Suprapubic skin (tissue), 4 donors: ENCODE data around the gene PLEKHD1. TPM values are rescaled to one million over a fixed set of nuclear protein-coding genes. Genes with fewer than 3 reads are reported as not detected.

Source experiments
- DNase-seq, 2 donors: peaks; one replicate each; pipeline ENCODE4 v3.0.0-alpha.2; 2019; ENCODE audit warnings: low spot score in 2 of 2
- H3K27ac ChIP-seq: fragments of 200-600 bp; sonication (generic); one replicate; pipeline ENCODE4 v1.5.1; 2019
- H3K27me3 ChIP-seq: fragments of 200-600 bp; sonication (generic); one replicate; pipeline ENCODE4 v1.5.1; 2019
- H3K36me3 ChIP-seq: fragments of 200-600 bp; sonication (generic); one replicate; pipeline ENCODE4 v1.5.1; 2019
- H3K4me1 ChIP-seq: fragments of 200-600 bp; sonication (generic); one replicate; pipeline ENCODE4 v1.5.1; 2019
- H3K4me3 ChIP-seq: fragments of 200-600 bp; sonication (generic); one replicate; pipeline ENCODE4 v1.5.1; 2019; ENCODE audit warnings: mild to moderate bottlenecking
- H3K9me3 ChIP-seq: fragments of 200-600 bp; sonication (generic); one replicate; pipeline ENCODE4 v1.5.1; 2019
- EP300 ChIP-seq: sonication (generic); formaldehyde crosslinking; IDR thresholded peaks from one replicate; pipeline ENCODE4 v1.6.1; 2017; ENCODE audit warnings: antibody characterized with exemption
- POLR2A ChIP-seq, 2 donors: fragments of 450-650 bp; IDR thresholded peaks; one replicate each; pipeline ENCODE4 v1.6.1; 2017; ENCODE audit warnings: antibody characterized with exemption in 2 of 2, mild to moderate bottlenecking in 2 of 2, moderate library complexity in 2 of 2
- POLR2AphosphoS5 ChIP-seq, 3 donors: sonication (generic); formaldehyde crosslinking; IDR thresholded peaks; one replicate each; pipeline ENCODE4 v1.6.1; 2017; ENCODE audit warnings: antibody characterized with exemption in 3 of 3
- WGBS: methylation state at CpG from one replicate; pipeline ENCODE4 v1.1.5; 2018; 5-methylcytosine and 5-hydroxymethylcytosine counted together
- total RNA-seq, 4 donors: library from RNA; depleted of rRNA; stranded (reverse); fragments of >200 nt; gene quantifications; one replicate each; pipeline ENCODE4 v1.1.0, GENCODE V29; 2016
- TF ChIP-seq, protein P1 (sequence below), 2 donors: fragments of 200-600 bp in 1 of 2; fragments of 450-650 bp in 1 of 2; sonication (generic) in 1 of 2; IDR thresholded peaks; one replicate each; pipeline ENCODE4 v1.5.1; 2016 to 2019; ENCODE audit warnings: antibody characterized with exemption in 2 of 2, mild to moderate bottlenecking in 1 of 2, moderate library complexity in 1 of 2

Gene PLEKHD1
- total RNA-seq, 4 donors from 2014 or later: 1.2 to 3.5 (median 2.3) TPM

DNA sequence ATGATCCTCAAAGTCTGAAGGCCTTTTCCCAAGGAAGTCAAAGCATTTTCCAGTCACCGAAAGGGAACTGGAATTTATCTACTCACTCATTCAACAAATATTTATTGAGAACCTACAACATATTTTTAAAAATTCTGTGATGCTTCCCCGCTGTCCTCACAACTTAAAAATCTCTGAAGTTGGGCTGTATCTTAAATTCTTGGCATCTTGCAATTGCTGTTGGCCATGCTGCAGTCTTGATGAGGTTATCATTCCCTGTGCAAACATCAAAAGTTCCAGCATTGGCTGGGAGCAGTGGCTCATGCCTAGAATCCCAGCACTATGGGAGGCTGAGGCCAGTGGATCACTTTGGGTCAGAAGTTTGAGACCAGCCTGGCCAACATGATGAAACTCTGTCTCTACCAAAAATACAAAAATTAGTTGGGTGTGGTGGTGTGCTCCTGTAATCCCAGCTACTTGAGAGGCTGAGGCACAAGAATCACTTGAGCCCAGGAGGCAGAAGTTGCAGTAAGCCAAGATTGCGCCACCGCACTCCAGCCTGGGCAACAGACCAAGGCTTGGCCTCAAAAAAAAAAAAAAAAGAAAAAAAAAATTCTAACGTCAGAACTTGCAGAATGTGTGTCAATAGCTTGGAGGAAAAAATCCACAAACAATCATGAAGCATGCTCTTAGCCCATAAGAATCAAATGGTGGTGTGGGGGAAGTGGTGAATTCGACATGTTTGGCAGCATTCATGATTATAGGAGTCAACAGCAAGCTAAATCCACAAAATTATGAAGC is 55.3 kb downstream of the PLEKHD1 start:
- no peak for DNase-seq
- no peaks in the 10 kb centered on the region for H3K27me3 ChIP-seq
- peaks cover 13% of the 10 kb centered on the region for H3K4me1 ChIP-seq
- H3K4me3 ChIP-seq: no peak overlapping the region
- no peaks in the 10 kb centered on the region for H3K36me3 ChIP-seq
- TF ChIP-seq POLR2A (IDR thresholded peaks at IDR 0.05) (no peak), POLR2AphosphoS5 (IDR thresholded peaks at IDR 0.05) (no peak), EP300 (no peak)
- TF ChIP-seq, protein P1, sequence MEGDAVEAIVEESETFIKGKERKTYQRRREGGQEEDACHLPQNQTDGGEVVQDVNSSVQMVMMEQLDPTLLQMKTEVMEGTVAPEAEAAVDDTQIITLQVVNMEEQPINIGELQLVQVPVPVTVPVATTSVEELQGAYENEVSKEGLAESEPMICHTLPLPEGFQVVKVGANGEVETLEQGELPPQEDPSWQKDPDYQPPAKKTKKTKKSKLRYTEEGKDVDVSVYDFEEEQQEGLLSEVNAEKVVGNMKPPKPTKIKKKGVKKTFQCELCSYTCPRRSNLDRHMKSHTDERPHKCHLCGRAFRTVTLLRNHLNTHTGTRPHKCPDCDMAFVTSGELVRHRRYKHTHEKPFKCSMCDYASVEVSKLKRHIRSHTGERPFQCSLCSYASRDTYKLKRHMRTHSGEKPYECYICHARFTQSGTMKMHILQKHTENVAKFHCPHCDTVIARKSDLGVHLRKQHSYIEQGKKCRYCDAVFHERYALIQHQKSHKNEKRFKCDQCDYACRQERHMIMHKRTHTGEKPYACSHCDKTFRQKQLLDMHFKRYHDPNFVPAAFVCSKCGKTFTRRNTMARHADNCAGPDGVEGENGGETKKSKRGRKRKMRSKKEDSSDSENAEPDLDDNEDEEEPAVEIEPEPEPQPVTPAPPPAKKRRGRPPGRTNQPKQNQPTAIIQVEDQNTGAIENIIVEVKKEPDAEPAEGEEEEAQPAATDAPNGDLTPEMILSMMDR (IDR thresholded peaks at IDR 0.05): no peak
- H3K9me3 ChIP-seq: no peaks in the 10 kb centered on the region
- no peak overlapping the region for H3K27ac ChIP-seq
- WGBS: 44% methylated on average over 6 of the region's 6 CpGs

DNA sequence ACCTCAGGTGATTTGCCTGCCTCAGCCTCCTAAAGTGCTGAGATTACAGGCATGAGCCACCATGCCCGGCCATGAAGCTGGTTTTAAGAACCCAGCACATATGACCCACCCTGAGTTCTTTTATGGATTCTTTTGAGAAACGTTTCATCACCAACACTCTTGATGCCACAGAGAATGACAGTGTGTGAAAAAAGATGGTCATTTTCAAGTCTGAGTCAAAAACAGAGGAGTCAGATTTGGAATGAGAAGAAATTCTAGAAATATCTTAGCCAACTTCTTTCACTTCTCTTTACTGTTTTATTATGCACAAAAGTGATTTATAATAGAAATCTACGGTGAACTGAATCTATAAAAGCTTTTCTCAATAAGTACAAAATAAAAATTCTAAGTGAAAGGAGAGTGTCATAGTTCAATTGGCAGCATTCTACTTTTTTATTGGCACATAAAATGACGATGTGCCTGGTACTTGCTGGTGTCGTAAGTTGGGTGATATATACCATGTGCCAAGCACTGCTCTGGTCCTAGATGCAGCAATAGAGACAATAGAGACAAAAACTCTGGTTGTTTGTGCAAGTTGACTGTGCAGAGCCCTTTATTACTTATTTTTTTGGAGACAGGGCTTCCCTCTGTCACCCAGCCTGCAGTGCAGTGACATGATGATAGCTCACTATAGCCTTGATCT is 56.3 kb downstream of the PLEKHD1 start:
- Histone ChIP-seq H3K4me1 (peaks cover 8% of the 10 kb centered on the region), H3K9me3 (no peaks in the 10 kb centered on the region), H3K4me3 (no peak overlapping the region), H3K27me3 (peaks cover 3% of the 10 kb centered on the region), H3K27ac (no peak overlapping the region), H3K36me3 (no peaks in the 10 kb centered on the region)
- DNase-seq: no peak
- no peak for TF ChIP-seq POLR2AphosphoS5 (IDR thresholded peaks at IDR 0.05)
- no peak for TF ChIP-seq EP300
- TF ChIP-seq POLR2A (IDR thresholded peaks at IDR 0.05): no peak
- TF ChIP-seq, protein P1 (IDR thresholded peaks at IDR 0.05): no peak
- 58% methylated on average over 5 of the region's 5 CpGs for WGBS

DNA sequence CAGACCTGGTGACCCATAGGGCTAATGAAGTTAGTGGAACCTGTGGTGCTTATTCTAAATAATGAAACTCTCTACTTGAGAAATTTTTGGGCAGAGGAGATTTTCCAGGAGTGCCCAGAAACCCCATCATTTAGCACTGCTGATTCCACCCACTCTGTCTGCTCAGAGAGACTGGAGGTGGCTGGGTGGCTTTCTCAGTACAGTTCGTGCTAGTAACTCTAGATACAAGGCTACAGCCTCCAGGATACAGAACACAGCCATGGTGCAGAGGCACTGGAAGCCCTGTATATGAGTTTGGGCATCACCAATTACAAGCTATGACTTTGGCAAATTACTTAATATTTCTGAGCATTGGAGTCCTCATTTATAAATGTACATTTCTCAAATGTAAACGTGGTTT is 57.8 kb downstream of the PLEKHD1 start:
- Histone ChIP-seq H3K27me3 (peaks cover 8% of the 10 kb centered on the region), H3K4me1 (peaks cover 8% of the 10 kb centered on the region), H3K27ac (no peak overlapping the region), H3K9me3 (no peaks in the 10 kb centered on the region), H3K36me3 (no peaks in the 10 kb centered on the region), H3K4me3 (no peak overlapping the region)
- TF ChIP-seq POLR2AphosphoS5 (IDR thresholded peaks at IDR 0.05) (no peak), POLR2A (IDR thresholded peaks at IDR 0.05) (no peak), EP300 (no peak)
- TF ChIP-seq, protein P1 (IDR thresholded peaks at IDR 0.05): no peak
- no peak for DNase-seq
- WGBS: 67% methylated on average over 2 of the region's 2 CpGs

DNA sequence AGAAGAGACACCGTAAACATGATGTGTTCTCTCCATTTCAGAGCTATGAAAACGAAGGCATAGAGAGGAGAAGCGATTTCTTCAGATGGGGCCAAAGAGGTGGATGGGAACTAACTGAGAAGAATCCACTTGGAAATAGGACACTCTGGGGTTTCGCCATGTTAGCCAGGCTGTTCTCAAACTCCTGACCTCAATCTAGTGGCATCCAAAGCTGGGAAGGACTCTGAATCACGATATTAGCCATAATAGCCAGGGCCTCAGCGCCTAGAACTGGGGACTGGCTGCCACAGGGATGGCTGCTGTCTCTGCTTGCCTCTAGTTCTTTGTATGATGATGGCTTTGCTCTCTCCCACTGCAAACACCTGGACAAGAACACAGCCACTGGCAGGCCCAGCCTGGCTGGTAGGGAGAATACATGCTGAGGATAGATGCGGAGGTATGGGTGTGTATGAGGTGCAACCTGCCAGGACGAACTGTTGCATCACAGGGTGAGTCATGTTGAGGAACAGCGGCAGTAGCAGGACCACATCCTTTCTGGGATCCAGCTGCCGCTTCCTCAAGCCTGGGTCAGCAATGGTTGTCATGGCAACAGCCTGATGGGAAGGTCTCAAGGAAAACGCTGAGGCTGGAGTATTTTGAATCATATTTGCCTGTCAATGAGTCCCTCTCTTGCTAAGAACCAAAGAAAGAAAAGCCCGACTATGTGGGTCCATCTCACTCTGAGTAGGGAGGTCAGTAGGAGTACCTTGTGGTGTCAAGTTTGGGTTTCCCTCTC is 59.0 kb downstream of the PLEKHD1 start:
- 66% methylated on average over 7 of the region's 12 CpGs for WGBS
- no peak overlapping the region for H3K4me3 ChIP-seq
- H3K27me3 ChIP-seq: peaks cover 20% of the 10 kb centered on the region
- H3K27ac ChIP-seq: no peak overlapping the region
- H3K36me3 ChIP-seq: no peaks in the 10 kb centered on the region
- no peaks in the 10 kb centered on the region for H3K9me3 ChIP-seq
- no peak for DNase-seq
- TF ChIP-seq, protein P1 (IDR thresholded peaks at IDR 0.05): no peak
- no peak for TF ChIP-seq EP300
- no peak for TF ChIP-seq POLR2A (IDR thresholded peaks at IDR 0.05)
- TF ChIP-seq POLR2AphosphoS5 (IDR thresholded peaks at IDR 0.05): no peak
- H3K4me1 ChIP-seq: peaks cover 15% of the 10 kb centered on the region
